Activated CD4-positive, alpha-beta T cell treated with anti-CD3 and anti-CD28 coated beads, Interleukin-2, Interleukin-4, amounts not matched to agents 100 ng/mL and 50 ng/mL, durations not matched to agents 16 hours and 8 hours (primary cell): ENCODE results near the gene HORMAD2.
"Not testable (repeated sequence)": the region's sequence is repeated elsewhere in the genome, so short reads cannot be mapped to it uniquely, and the experiment has no call there.

Source experiments
- DNase-seq: peaks from one replicate; pipeline ENCODE4 v3.0.0-alpha.2; 2020; ENCODE audit warnings: low spot score

HORMAD2 gene

GRCh38 chr22:30188911-30189310 is 108.6 kb downstream of the HORMAD2 start:
- no peak for DNase-seq

DNA sequence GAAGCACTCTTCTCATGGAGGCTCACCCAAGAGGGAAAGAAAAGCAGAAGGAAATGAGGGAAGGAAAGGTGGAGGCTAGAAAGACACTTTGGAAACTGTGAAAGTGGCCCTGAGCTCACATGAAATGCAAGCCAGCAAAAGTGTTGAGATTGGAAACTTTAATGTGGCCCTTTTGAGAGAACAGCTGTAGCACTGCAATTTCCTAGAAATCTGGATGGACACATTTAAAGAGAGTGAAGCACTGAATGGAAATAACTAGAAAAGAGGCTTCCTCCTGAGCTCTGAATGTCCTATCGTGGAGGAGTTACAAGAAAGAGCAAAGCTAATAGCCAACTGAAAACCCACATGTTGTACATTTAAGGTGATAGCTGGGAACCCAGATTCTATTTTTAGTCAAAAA is 110.3 kb downstream of the HORMAD2 start:
- no peak for DNase-seq

DNA sequence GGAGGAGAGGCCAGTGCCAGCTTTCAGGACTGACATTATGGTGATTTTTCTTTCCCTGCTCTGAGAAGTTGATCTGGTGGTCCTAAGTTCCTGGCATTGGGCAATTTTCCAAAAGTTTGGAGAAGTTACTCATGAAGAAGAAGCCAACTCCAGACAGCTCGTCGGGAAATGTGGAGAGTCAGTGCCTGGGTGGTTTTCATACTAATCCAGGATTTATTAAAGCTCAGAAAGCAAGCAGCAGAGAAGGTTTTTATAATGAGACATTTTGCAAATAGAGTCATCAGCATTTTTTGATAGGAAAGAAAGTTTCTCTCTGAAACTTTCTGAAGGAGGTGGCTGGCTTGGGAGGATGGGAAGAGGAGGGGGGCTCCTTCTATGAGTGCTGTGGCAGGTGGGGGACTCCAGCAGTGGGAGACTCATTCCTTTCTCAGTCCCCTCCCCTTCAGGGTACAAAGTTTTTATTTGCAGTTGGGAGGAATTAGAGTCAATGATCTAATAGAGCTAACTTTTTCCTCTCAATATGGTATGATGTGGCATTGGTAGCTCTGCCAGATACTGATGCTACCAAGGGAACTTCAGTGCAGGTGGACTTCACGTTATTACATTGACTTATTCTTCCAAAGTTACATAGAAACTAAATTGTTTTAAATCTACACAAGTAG is 110.9 kb downstream of the HORMAD2 start:
- DNase-seq = no peak

GRCh38 chr22:30192427-30192826 is 112.2 kb downstream of the HORMAD2 start:
- no peak for DNase-seq

GRCh38 chr22:30193031-30193775 is 112.9 kb downstream of the HORMAD2 start:
- no peak for DNase-seq

- no peak for DNase-seq
Observed at GRCh38 chr22:30195245-30196140, 115.2 kb downstream of the HORMAD2 start.

DNA sequence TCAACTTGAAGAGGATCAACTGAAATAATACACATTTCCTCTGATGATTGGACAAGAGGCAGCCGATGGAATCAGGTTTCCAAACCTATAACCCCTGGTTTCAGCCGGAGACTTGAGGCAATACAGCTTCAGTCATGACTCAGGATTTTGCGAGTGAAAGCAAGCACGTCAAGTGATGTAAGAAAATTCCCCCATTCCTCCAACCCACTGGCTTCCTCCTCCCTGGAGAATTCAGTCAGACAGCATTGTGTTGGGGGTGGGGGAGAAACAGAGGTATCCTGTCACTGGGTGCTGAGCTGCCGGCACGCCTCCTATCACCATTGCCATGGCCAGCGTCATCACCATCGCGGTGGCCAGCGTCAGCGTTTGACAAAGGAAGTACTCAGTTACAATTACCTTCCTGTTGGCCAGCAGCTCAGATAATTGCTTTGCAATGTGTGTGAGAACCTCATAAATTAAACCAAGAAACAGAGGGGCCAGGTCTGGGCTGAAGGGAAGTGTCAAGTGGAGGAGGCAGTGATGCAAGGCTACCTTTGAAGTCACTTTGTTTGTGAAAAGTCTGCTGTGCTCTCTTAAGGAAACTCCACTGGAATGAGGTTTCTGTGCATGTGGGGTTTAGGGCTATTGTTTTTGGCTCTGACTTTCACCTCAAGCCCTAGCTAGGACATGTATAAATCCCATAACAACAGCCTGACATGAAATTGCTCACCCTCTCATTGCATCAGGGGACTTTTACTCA is 116.0 kb downstream of the HORMAD2 start:
- DNase-seq = peak; percentile 82

GRCh38 chr22:30196880-30197336 is 116.6 kb downstream of the HORMAD2 start:
- DNase-seq = no peak

GRCh38 chr22:30197389-30197788 is 117.1 kb downstream of the HORMAD2 start:
- DNase-seq = no peak

DNA sequence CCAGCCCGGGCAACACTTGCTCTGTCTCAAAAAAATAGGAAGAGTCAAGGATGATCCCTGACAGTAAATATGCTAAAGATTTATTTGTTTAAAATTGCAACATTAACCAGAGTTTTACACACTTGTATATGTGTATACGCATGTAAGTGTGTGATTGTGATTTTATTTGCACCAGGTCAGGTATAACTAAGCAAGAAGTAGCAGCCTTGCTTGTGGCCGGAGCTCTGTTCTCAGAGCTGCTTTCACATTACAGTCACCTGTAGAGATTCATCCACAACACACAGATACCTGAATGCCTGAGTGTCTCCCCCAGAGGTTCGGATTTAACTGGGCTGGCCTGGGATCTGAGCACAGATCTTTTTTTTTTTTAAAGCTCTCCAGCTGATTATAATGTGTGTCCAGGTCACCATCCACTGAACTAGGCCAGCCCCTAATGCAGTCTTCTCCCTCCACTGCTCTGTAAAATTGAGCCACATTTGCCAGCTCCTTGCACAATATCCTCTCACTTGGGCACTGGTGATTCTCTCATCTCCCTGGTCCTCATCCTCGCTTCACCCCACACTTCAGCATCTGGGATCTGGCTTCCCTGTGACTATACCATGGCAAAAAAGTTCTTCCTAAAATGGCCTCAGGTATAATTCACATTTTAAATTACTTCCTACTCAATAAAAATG is 118.0 kb downstream of the HORMAD2 start:
- DNase-seq = no peak

GRCh38 chr22:30198921-30199320 is 118.7 kb downstream of the HORMAD2 start:
- DNase-seq = peak; percentile 69

DNA sequence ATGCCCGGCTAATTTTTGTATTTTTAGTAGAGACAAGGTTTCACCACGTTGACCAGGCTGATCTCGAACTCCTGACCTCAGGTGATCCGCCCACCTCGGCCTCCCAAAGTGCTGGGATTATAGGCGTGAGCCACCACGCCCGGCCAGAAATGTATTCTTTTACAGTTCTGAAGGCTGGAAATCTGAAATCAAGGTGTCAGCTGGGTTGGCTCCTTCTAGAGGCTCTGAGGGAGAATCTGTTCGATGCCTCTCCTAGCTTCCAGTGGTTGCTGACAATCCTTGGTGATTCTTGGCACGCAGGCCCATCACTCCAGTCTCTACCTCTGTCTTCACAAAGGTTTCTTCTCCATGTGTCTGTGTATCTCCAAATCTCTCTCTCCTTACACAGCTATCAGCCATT is 120.6 kb downstream of the HORMAD2 start:
- not testable (repeated sequence) for DNase-seq

- no peak for DNase-seq
Observed at GRCh38 chr22:30201945-30202344, 121.7 kb downstream of the HORMAD2 start.

GRCh38 chr22:30202531-30203006 is 122.3 kb downstream of the HORMAD2 start:
- no peak for DNase-seq

GRCh38 chr22:30204015-30204741 is 123.9 kb downstream of the HORMAD2 start:
- DNase-seq = no peak

GRCh38 chr22:30204742-30205111 is 124.5 kb downstream of the HORMAD2 start:
- no peak for DNase-seq

GRCh38 chr22:30205281-30206115 is 125.2 kb downstream of the HORMAD2 start:
- no peak for DNase-seq

DNA sequence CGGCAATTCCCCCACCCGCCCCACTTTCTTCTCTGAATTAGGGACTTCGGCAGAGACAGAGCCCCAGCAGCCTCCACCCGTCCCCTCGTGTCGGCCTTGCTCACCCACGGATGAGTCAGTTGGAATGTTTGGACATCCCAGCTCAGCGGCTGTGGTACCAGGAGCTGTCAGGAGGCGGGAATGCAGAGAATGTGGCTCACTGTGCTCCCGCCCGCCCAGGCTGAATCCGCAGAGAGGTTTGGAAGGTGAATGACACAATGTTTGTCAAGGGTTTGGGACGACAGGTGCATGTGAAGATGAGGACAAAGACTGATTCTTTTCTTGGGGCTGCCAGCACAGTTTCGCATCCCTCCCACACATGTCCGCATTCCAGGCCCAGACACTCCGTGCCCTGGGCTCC is 126.7 kb downstream of the HORMAD2 start:
- no peak for DNase-seq
